HG02840 (cell line): ENCODE data around the gene CYP27A1.

Experiments used
- ATAC-seq: cut with Tn5 transposase; IDR thresholded peaks from one replicate; pipeline ENCODE4 v1.9.1; 2021; ENCODE audit warnings: mild to moderate bottlenecking, moderate library complexity, moderate number of reproducible peaks; ENCODE audit not compliant: unreplicated experiment, low FRiP score

Gene CYP27A1

GRCh38 chr2:218856167-218856895 lies 74.4 kb downstream of the CYP27A1 start:
- no peak for ATAC-seq

DNA sequence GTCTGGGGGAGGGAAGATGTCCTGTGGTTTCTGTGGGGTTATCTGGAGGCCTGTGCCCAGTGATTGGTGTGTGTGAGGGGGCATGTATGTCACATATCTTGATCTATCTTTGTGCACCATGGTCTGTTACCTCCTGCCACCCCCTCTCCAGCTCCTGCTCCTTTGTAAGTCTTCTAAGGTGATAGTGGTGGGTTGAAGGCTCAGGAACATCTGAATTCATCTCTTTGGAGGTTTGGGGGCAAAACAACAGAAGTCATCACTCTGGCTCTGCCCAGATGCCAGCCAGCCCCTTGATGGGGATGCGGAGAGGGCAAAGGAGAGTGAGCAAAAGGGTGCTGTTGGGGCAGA lies 74.9 kb downstream of the CYP27A1 start:
- ATAC-seq = no peak

DNA sequence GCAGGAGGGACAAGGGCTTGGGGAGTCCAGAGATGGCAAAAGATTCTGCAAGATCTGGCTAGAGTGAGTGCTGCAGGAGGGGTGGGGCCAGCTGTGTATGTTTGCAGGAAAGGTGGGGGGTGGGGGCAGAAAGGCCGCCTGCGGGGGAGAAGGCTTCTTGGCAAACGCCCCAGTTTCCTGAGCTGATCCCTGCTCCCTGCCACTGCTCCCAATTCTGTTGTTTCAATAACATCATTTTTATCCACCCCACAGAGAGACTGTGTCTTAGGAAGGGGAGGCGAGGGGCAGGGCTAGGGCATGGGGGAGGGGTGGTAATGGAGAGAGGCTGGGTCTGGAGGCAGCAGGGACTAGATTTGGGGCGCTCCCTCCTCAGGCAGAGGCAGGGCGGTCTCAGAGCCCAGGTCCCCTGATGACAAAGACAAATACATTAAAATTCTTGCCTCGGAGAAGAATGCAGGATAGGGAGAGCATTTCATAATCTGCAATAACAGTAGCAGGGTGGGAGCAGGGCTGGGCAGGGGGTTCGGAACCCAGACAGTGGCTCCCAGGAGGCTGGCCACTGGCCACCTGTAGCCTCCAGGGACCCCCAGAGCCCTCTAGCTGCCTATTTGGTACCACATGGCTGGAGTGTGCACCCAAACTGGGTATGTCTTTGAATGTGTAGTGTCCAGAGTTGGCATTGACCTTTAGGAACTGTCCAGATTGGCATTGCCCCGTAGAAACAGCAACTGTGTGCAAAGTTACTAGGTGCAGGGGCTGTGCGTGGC lies 75.6 kb downstream of the CYP27A1 start:
- ATAC-seq = no peak

- ATAC-seq = no peak
Measured at GRCh38 chr2:218858138-218858445, 76.1 kb downstream of the CYP27A1 start.

DNA sequence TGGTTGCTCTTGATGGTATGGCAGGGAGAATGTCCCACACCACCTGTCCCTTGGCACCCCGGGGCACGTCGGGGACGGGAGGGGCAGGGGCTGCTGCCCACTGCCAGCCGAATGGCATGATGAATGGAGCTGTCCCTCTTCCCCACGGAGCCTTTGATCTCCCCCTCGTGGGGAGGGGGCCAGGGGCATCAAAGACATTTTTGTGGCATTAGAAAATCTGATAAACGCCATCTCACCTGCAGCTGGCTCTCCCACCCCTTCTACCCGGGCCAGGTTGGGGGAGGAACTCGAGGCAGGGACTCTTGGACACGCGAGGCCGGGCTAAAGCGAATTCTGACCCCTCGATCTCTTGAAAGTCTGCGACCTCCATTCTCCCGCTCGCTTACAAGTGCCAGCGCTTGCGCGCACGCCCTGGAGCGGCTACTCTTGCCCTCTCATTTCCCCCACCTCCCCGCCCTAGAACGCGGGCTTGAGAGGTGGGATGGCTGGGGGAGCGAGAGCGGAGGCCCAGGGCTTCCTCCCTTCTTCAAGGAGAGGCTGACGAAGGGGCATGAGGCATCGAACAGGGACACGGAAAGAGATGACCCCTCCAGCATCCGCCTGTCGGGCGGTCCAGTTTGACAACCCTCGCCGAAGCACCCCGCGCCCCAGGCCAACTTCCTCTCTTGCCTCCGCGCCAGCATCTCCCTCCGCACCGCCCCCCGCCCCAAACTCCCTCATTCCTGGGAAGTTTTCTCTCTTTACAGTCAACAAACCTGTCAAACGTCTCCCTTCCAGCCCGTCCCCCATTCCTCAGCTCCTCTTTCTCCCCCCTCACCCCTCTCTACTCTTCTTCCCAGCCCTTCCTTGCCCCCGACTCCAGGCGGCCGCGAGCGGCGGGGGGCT lies 77.0 kb downstream of the CYP27A1 start:
- ATAC-seq = no peak

DNA sequence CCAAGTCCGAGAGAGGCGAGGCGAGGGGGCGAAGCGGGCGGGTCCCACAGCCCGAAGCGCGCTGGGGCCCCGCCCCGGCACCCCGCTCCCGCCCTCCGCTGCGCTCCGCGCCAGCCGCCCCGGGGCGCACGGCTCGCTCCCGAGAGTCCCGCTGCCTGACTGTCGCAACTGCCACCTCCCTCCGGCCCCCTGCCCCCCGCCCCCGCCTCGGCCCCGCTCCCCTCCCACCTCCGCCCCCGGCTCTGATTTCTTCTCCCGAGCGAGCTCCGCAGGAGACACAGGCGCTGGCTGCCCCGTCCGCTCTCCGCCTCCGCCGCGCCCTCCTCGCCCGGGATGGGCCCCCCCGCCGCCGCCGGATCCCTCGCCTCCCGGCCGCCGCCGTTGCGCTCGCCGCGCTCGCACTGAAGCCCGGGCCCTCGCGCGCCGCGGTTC lies 77.6 kb downstream of the CYP27A1 start, which contains the start of gene WNT6:
Gene WNT6, plus strand, starts transcription at position 250 of the 432 bp plus-strand sequence. CDS start 233 bp downstream, outside the sequence.
- no peak for ATAC-seq

DNA sequence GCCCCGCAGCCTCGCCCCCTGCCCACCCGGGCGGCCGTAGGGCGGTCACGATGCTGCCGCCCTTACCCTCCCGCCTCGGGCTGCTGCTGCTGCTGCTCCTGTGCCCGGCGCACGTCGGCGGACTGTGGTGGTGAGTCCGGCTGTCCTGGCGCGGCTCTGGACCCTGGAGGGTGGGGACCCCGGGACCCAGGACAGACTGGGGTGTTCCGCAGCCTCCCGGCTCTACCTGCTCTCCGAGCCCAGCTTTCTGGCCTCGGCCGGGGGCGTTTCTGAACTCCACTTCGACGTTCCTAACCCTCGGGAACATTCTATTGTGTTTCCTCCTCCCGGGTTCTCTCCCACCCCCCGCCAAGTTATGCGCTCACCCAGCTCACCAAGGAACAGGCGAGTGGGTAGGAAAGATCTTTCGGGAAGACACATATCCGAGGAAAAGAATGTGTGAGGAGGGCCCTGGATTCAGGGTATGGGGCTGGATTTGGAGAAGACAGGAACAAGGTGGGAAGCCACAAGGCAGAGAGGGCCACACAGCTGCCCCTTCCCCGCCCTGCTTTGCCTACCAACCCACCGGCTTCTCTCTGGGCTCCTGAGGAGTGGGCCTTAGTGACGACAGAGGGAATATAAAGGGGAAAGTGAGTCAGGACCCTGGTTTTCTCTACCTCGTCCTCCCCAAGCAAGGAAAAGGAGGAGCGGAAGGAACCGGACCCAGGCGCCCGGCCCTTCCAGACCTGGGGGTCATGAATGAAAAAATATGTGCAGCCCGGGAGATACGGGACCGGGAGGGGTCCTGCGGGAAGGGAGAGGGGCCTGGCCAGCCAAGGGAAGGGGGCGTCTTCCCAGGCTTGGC lies 78.3 kb downstream of the CYP27A1 start:
- no peak for ATAC-seq

GRCh38 chr2:218860950-218861381 lies 79.0 kb downstream of the CYP27A1 start:
- no peak for ATAC-seq

DNA sequence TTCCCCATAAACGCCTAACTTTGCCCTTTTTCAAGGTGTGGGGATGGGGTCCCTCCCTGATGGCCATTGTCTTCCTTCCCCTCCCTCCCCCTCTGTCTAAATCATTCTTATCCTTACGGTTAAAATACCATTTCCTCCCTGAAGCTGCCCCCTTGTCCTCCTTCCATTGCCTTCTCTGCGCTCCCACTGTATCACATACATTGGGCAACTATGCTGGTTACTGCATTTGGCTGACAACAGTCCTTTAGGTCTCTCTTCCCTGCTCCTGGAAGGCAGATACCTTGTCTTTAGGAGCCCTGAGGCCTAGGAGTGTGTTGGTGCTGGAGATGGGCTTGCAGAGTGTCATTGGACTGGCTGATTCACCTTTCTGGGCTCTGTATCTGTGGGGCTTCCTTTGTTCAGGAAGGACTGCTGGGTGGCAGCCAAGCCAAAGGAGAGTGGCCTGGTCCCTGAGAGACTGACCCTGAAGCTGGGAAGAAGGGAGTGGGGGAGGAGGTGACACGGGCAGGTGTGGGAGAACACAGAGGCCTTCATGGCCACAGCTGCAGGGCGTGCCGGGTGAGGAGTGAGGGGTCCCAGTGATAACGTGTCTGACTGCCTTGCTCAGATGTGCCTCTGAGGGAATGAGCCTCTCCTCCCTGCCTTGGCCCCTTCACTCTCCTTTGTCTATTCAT lies 79.8 kb downstream of the CYP27A1 start:
- no peak for ATAC-seq

DNA sequence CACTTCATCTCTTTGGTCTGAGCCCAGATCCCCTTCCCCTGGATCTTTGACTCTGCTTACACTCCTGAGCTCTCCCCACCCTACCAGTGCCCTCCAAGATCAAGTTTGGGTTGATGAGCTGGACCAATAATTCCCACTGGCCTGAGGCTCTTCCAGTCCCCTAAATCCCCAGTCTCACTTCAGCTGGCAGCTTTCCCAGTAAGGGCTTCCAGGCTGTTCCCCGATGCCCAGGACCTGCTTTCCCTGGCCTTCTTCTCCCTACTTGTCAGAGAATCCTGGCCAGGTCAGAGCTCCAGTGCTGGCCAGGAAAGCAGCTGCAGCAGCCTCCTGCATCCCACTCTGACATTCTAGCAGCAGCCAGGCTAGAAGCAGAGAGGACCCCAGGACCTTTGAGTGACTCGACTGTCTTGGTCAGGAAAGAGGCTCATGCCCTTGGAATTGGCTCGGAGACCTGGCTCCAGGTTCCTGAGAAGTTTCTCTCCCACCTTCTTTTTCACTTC lies 81.1 kb downstream of the CYP27A1 start:
- ATAC-seq = no peak
